Activated naive CD4-positive, alpha-beta T cell treated with anti-CD3 and anti-CD28 coated beads for 36 hours (primary cell): ENCODE data around the gene SDR39U1. TPM values are rescaled to one million over a fixed set of nuclear protein-coding genes. Genes with fewer than 3 reads are reported as not detected.

Experiments
- CTCF ChIA-PET: fragments of 350-600 bp; sonication (Branson Sonifier 250); formaldehyde crosslinking; loops from one replicate; lab custom pipeline; 2021; ENCODE audit warnings: antibody characterized with exemption; lab: Charles Lee
- DNase-seq: peaks from one replicate; pipeline ENCODE4 v3.0.0-alpha.2; 2020
- H3K27ac Mint-ChIP-seq: one replicate; pipeline ENCODE4 v1.8.0; 2021; ENCODE audit warnings: mild to moderate bottlenecking, mixed read lengths
- H3K27me3 Mint-ChIP-seq: one replicate; pipeline ENCODE4 v1.8.0; 2021; ENCODE audit warnings: low read depth, mixed read lengths
- H3K36me3 Mint-ChIP-seq: one replicate; pipeline ENCODE4 v1.8.0; 2021; ENCODE audit warnings: low read depth, mixed read lengths
- H3K4me1 Mint-ChIP-seq: one replicate; pipeline ENCODE4 v1.8.0; 2021; ENCODE audit warnings: low read depth, mixed read lengths
- H3K4me3 Mint-ChIP-seq: one replicate; pipeline ENCODE4 v1.8.0; 2021; ENCODE audit warnings: mild to moderate bottlenecking, moderate library complexity, mixed read lengths
- H3K9me3 Mint-ChIP-seq: one replicate; pipeline ENCODE4 v1.8.0; 2021; ENCODE audit warnings: mixed read lengths
- intact Hi-C: fragments of 100-400 bp; cut with micrococcal nuclease; formaldehyde crosslinking; loops from one replicate; pipeline ENCODE4 v1.15.1; 2023
- total RNA-seq, 2 experiments: library from RNA; stranded (reverse); gene quantifications; one replicate each; pipeline ENCODE4 v1.2.3, GENCODE V29; 2021

The SDR39U1 gene
- total RNA-seq, 2 experiments from 2014 or later = 70.5 to 72.4 TPM

GRCh38 chr14:24440606-24441399, 1.8 kb downstream of the SDR39U1 start:
- Mint-ChIP-seq H3K4me1 (peaks cover 49% of the 10 kb centered on the region), H3K27me3 (no peaks in the 10 kb centered on the region), H3K4me3 (peak overlapping the region; percentile 89), H3K27ac (peak overlapping the region; percentile 98), H3K9me3 (no peaks in the 10 kb centered on the region), H3K36me3 (peaks cover 38% of the 10 kb centered on the region)
- intact Hi-C loops = loop anchor here (5.0 kb wide), 2 partner anchors 349 to 389 kb away; partner anchors contain the start of genes CARMIL3 and PCK2
- CTCF ChIA-PET = interaction anchor here (0.6 to 5.4 kb wide), 6 partner anchors 10 to 146 kb away, joined by 3 to 63 read pairs (median 6); partner anchors contain the start of genes CBLN3, DHRS1, KHNYN and NOP9
- DNase-seq = no peak

GRCh38 chr14:24439830-24440605, 2.6 kb downstream of the SDR39U1 start:
- CTCF ChIA-PET = interaction anchor here (1.2 to 5.4 kb wide), 3 partner anchors 9 to 107 kb away, joined by 3 to 63 read pairs (median 35); partner anchors contain the start of genes CBLN3 and KHNYN
- H3K4me3 Mint-ChIP-seq = peak overlapping the region; percentile 41
- intact Hi-C loops = loop anchor here (5.0 kb wide), 2 partner anchors 348 to 388 kb away; partner anchors contain the start of genes CARMIL3 and PCK2
- peaks cover 42% of the 10 kb centered on the region for H3K36me3 Mint-ChIP-seq
- peaks cover 49% of the 10 kb centered on the region for H3K4me1 Mint-ChIP-seq
- H3K27me3 Mint-ChIP-seq = no peaks in the 10 kb centered on the region
- H3K9me3 Mint-ChIP-seq = no peaks in the 10 kb centered on the region
- H3K27ac Mint-ChIP-seq = peak overlapping the region; percentile 74
- DNase-seq = no peak

- peaks cover 42% of the 10 kb centered on the region for H3K36me3 Mint-ChIP-seq
- H3K27ac Mint-ChIP-seq = peak overlapping the region; percentile 82
- CTCF ChIA-PET = interaction anchor here (0.7 to 5.4 kb wide), 4 partner anchors 8 to 106 kb away, joined by 3 to 63 read pairs (median 20); partner anchors contain the start of genes CBLN3 and KHNYN
- intact Hi-C loops = no loop called here
- no peak overlapping the region for H3K4me3 Mint-ChIP-seq
- no peaks in the 10 kb centered on the region for H3K27me3 Mint-ChIP-seq
- H3K4me1 Mint-ChIP-seq = peaks cover 49% of the 10 kb centered on the region
- H3K9me3 Mint-ChIP-seq = no peaks in the 10 kb centered on the region
- no peak for DNase-seq
Measured at GRCh38 chr14:24439257-24439656, 3.3 kb downstream of the SDR39U1 start.

DNA sequence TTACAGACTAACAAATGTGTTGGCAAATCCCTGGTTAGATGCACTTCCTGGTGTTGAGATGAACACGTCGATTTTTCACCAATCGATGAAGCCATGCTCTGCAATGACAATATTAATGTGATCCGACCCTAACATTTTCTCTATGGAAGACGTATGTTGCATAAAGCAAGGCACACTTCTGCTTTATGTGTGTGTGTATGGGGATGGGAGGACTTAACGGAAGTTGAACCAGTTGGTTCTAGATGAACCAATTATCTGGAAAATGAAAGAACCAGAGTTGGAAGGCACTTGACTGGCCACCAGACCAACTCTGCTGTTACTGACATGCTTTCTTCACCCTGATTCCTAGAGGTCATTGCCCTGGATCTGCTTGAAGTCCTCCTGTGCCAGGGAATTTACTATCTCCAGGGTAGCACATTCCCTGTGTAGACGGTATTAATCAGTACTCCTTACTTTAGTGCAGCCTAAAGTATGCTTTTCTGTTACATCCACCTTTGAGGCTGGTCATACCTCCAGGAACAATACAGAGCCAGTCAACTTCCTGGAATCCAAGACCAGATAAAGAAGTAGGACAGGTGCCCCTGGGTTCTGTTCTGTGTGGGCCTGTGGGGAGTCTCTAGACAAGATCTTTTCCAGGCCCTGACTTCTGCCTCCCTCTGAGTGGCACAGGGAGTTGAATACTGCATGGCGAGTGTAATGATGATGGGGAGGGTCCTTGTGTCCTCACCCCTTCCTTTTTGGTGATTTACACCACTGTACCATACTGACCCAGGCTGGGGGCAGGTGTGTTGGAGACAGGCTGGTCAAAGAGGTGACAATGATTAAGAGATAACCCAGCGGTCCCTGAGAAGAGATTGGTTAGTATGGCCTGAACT, 4.1 kb downstream of the SDR39U1 start:
- Mint-ChIP-seq H3K4me1 (peaks cover 48% of the 10 kb centered on the region), H3K9me3 (no peaks in the 10 kb centered on the region), H3K27me3 (no peaks in the 10 kb centered on the region), H3K4me3 (no peak overlapping the region), H3K27ac (peak overlapping the region; percentile 82), H3K36me3 (peaks cover 40% of the 10 kb centered on the region)
- CTCF ChIA-PET = interaction anchor here (0.7 to 18.0 kb wide), 7 partner anchors 14 to 131 kb away, joined by 3 to 617 read pairs (median 22); partner anchors contain the start of genes ADCY4, CIDEB and RIPK3
- intact Hi-C loops = no loop called here
- DNase-seq = no peak

DNA sequence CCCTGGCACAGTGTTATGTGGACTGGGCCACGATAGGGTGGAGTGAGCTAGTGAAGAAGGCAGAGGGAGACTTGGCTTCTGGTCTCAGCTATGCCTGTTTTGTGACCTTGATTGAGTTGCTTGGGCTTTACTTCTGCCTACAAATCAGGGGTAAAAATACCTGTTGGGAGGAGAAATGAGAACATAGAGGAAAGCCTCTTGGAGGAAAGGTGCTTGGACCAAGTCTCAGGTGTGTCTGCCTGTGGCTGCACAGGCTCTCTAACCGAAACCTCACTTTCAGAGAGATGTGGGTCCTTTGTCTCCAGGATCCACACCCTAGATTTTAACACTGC, 4.9 kb downstream of the SDR39U1 start:
- Mint-ChIP-seq H3K36me3 (peaks cover 46% of the 10 kb centered on the region), H3K27ac (peak overlapping the region; percentile 75), H3K9me3 (no peaks in the 10 kb centered on the region), H3K27me3 (no peaks in the 10 kb centered on the region), H3K4me3 (no peak overlapping the region), H3K4me1 (peaks cover 53% of the 10 kb centered on the region)
- intact Hi-C loops = no loop called here
- CTCF ChIA-PET = interaction anchor here (0.9 to 18.0 kb wide), 11 partner anchors 13 to 221 kb away, joined by 3 to 617 read pairs (median 6); partner anchors contain the start of genes ADCY4, CIDEB, MDP1 and RIPK3
- no peak for DNase-seq

- Mint-ChIP-seq H3K4me3 (no peak overlapping the region), H3K36me3 (peaks cover 42% of the 10 kb centered on the region), H3K9me3 (no peaks in the 10 kb centered on the region), H3K4me1 (peaks cover 53% of the 10 kb centered on the region), H3K27me3 (no peaks in the 10 kb centered on the region), H3K27ac (peak overlapping the region; percentile 75)
- CTCF ChIA-PET = interaction anchor here (0.6 to 18.0 kb wide), 24 partner anchors 10 to 276 kb away, joined by 3 to 617 read pairs (median 4); partner anchors contain the start of genes ADCY4, CIDEB, IRF9 and MDP1
- intact Hi-C loops = no loop called here
- peak; percentile 12 for DNase-seq
Measured at GRCh38 chr14:24437020-24437735, 5.4 kb downstream of the SDR39U1 start.

DNA sequence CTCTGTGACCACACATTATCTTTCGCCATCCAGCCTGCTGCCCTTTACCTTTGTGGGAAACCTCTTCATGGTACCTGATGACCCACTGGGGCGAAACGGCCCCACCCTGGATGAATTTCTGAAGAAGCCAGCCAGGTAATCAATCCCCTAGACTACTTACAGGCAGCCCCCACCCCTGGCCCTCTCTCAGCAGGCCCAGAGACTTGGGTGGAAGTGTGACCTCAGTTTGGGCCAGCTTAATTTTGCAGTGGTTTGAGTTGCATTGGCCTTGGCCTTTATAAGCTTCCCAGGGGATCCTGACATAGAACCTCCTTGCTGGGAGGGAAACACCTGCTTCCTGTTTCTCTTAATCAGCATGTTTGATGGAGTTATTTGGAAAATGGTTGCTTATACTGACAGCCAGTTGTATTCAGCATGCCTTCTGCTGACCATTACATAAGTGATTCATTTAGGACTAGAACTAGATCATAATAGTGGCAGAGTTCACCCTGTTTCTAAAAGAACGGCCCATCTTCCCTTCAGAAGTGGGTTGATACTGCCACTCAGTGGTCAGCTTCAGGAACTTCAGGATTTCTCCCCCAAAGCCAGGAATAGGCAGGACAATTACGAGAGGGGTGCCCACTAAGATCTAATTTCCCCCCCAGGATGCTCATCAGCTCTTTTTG, 6.1 kb downstream of the SDR39U1 start:
- no peaks in the 10 kb centered on the region for H3K27me3 Mint-ChIP-seq
- H3K9me3 Mint-ChIP-seq = no peaks in the 10 kb centered on the region
- peak overlapping the region; percentile 59 for H3K27ac Mint-ChIP-seq
- CTCF ChIA-PET = interaction anchor here (0.6 to 18.0 kb wide), 27 partner anchors 10 to 275 kb away, joined by 3 to 617 read pairs (median 4); partner anchors contain the start of genes ADCY4, CIDEB, IRF9 and MDP1
- peaks cover 42% of the 10 kb centered on the region for H3K36me3 Mint-ChIP-seq
- H3K4me1 Mint-ChIP-seq = peaks cover 52% of the 10 kb centered on the region
- intact Hi-C loops = loop anchor here (1.0 kb wide), 3 partner anchors 71 to 109 kb away; no protein-coding TSS in a partner anchor
- H3K4me3 Mint-ChIP-seq = no peak overlapping the region
- DNase-seq = peak; percentile 57

DNA sequence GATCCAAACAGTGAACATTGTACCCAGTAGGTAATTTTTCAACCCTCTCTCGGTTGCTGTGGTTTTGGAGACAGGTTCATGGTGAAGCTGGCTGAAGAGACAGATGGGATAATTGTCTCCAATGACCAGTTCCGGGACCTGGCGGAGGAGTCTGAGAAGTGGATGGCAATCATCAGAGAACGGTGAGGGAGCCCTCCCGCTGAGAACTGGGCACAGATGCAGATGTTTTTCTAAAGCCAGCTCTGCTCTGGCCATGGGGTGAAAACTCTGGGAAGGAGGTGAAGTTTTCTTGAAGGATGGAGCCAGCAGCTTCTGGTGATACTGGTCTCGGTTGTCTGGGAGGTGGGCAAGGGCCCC, 6.6 kb downstream of the SDR39U1 start:
- CTCF ChIA-PET = interaction anchor here (0.6 to 18.0 kb wide), 22 partner anchors 9 to 194 kb away, joined by 3 to 617 read pairs (median 4); partner anchors contain the start of genes ADCY4, CIDEB, RIPK3 and TINF2
- intact Hi-C loops = loop anchor here (1.0 kb wide), 3 partner anchors 71 to 109 kb away; no protein-coding TSS in a partner anchor
- Mint-ChIP-seq H3K36me3 (peaks cover 43% of the 10 kb centered on the region), H3K27ac (no peak overlapping the region), H3K9me3 (no peaks in the 10 kb centered on the region), H3K27me3 (no peaks in the 10 kb centered on the region), H3K4me1 (peaks cover 52% of the 10 kb centered on the region), H3K4me3 (no peak overlapping the region)
- no peak for DNase-seq

DNA sequence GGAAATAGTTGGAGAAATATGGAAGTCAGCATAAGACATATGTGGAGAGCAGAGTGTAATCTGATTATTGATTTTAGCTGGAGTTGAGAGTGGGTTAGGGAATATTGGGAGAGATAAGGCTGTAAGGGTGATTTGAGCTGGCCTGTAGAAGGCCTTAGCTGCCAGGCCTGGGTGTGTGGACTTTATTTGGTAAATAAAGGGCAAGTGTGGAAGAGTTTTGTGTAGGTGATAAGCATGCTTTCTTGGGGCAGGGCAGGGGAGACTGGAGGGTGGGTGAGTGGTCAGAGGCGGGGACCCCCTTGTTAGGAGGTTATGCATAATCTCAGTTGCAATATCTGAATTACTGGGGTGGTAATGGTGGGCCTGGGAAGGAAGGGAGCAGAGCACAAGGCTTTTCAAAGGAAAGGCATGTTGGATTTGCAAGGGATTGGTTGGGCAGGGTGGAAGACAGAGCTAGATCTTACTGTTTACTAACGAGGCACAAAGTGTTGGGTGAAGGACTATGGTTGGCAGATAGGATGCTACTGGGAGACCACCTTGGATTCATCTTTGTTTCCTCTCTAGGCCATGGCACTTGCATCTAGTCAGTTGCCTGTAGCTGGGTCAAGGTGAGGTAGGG, 7.3 kb downstream of the SDR39U1 start:
- H3K4me3 Mint-ChIP-seq = no peak overlapping the region
- DNase-seq = no peak
- H3K9me3 Mint-ChIP-seq = no peaks in the 10 kb centered on the region
- peaks cover 47% of the 10 kb centered on the region for H3K4me1 Mint-ChIP-seq
- H3K27me3 Mint-ChIP-seq = no peaks in the 10 kb centered on the region
- H3K27ac Mint-ChIP-seq = no peak overlapping the region
- H3K36me3 Mint-ChIP-seq = peaks cover 38% of the 10 kb centered on the region
- CTCF ChIA-PET = interaction anchor here (0.6 to 18.0 kb wide), 14 partner anchors 8 to 155 kb away, joined by 3 to 617 read pairs (median 6); partner anchors contain the start of genes ADCY4, CIDEB and RIPK3
- intact Hi-C loops = no loop called here

- no peak for DNase-seq
- intact Hi-C loops = no loop called here
- Mint-ChIP-seq H3K36me3 (peaks cover 38% of the 10 kb centered on the region), H3K4me3 (no peak overlapping the region), H3K4me1 (peaks cover 45% of the 10 kb centered on the region), H3K27me3 (no peaks in the 10 kb centered on the region), H3K27ac (no peak overlapping the region), H3K9me3 (no peaks in the 10 kb centered on the region)
- CTCF ChIA-PET = interaction anchor here (3.9 to 18.0 kb wide), 4 partner anchors 10 to 127 kb away, joined by 19 to 617 read pairs (median 26); partner anchors contain the start of genes ADCY4, CIDEB and RIPK3
Measured at GRCh38 chr14:24434676-24435075, 7.9 kb downstream of the SDR39U1 start.
